Measurements from ENCODE around the gene KCTD13. TPM values are rescaled to one million over a fixed set of nuclear protein-coding genes. Genes with fewer than 3 reads are reported as not detected.

The KCTD13 gene
- total and polyA plus RNA-seq, 2 of the 8 experiments (the other 6 are each of a cell fraction or from before 2014, with no cell fraction given) = 9.2 to 10.8 TPM

DNA sequence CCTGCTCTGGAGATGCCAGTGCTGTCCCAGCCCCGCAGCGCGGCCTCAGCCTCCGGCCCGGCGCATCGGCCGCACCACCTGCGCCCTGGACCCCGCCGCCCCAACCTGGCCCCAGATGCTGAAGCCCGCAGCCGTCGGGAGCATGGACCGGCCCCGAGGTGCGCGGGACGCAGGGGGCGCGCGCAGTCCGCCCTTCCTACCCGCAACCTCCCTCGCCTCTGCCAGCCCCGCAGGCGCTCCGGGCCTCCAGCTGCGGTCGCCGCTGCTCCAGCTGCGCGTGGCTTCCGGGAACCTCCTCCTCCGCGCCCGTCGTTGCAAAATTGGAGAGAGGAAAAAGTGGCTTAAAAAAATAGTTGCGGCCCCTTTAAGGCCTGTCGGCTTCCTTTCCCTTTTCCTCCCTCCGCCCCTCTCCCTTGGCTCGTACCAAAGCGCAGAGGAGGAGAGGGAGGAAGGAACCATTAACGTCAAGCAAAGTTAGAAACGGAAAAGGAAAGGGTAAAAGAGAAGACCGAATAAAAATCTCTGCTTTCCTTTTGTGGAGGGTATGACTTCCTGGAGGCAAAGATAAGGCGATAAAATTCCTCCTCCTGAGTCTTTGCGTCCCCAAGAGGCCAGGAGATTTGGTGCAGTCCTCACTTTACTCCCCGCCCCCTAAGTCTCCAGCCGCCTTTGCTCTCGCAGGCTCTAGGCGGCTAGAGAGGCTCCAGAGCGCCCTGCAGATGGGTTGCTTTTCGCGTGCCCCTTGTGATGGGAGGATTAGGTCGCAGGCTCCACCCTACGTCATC, 63.0 kb downstream of the KCTD13 start, which contains the start of gene CDIPT (continued):
- TF ChIP-seq, protein P1, sequence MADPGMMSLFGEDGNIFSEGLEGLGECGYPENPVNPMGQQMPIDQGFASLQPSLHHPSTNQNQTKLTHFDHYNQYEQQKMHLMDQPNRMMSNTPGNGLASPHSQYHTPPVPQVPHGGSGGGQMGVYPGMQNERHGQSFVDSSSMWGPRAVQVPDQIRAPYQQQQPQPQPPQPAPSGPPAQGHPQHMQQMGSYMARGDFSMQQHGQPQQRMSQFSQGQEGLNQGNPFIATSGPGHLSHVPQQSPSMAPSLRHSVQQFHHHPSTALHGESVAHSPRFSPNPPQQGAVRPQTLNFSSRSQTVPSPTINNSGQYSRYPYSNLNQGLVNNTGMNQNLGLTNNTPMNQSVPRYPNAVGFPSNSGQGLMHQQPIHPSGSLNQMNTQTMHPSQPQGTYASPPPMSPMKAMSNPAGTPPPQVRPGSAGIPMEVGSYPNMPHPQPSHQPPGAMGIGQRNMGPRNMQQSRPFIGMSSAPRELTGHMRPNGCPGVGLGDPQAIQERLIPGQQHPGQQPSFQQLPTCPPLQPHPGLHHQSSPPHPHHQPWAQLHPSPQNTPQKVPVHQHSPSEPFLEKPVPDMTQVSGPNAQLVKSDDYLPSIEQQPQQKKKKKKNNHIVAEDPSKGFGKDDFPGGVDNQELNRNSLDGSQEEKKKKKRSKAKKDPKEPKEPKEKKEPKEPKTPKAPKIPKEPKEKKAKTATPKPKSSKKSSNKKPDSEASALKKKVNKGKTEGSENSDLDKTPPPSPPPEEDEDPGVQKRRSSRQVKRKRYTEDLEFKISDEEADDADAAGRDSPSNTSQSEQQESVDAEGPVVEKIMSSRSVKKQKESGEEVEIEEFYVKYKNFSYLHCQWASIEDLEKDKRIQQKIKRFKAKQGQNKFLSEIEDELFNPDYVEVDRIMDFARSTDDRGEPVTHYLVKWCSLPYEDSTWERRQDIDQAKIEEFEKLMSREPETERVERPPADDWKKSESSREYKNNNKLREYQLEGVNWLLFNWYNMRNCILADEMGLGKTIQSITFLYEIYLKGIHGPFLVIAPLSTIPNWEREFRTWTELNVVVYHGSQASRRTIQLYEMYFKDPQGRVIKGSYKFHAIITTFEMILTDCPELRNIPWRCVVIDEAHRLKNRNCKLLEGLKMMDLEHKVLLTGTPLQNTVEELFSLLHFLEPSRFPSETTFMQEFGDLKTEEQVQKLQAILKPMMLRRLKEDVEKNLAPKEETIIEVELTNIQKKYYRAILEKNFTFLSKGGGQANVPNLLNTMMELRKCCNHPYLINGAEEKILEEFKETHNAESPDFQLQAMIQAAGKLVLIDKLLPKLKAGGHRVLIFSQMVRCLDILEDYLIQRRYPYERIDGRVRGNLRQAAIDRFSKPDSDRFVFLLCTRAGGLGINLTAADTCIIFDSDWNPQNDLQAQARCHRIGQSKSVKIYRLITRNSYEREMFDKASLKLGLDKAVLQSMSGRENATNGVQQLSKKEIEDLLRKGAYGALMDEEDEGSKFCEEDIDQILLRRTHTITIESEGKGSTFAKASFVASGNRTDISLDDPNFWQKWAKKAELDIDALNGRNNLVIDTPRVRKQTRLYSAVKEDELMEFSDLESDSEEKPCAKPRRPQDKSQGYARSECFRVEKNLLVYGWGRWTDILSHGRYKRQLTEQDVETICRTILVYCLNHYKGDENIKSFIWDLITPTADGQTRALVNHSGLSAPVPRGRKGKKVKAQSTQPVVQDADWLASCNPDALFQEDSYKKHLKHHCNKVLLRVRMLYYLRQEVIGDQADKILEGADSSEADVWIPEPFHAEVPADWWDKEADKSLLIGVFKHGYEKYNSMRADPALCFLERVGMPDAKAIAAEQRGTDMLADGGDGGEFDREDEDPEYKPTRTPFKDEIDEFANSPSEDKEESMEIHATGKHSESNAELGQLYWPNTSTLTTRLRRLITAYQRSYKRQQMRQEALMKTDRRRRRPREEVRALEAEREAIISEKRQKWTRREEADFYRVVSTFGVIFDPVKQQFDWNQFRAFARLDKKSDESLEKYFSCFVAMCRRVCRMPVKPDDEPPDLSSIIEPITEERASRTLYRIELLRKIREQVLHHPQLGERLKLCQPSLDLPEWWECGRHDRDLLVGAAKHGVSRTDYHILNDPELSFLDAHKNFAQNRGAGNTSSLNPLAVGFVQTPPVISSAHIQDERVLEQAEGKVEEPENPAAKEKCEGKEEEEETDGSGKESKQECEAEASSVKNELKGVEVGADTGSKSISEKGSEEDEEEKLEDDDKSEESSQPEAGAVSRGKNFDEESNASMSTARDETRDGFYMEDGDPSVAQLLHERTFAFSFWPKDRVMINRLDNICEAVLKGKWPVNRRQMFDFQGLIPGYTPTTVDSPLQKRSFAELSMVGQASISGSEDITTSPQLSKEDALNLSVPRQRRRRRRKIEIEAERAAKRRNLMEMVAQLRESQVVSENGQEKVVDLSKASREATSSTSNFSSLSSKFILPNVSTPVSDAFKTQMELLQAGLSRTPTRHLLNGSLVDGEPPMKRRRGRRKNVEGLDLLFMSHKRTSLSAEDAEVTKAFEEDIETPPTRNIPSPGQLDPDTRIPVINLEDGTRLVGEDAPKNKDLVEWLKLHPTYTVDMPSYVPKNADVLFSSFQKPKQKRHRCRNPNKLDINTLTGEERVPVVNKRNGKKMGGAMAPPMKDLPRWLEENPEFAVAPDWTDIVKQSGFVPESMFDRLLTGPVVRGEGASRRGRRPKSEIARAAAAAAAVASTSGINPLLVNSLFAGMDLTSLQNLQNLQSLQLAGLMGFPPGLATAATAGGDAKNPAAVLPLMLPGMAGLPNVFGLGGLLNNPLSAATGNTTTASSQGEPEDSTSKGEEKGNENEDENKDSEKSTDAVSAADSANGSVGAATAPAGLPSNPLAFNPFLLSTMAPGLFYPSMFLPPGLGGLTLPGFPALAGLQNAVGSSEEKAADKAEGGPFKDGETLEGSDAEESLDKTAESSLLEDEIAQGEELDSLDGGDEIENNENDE (IDR thresholded peaks at IDR 0.05; ENCODE audit: insufficient replicate concordance, low read length) = no peak
- TF ChIP-seq JUND (IDR thresholded peaks at IDR 0.05; ENCODE audit: low read length) (peak; percentile 99), CEBPB (IDR thresholded peaks at IDR 0.05; ENCODE audit: low read depth, low read length) (0 out of 2 replicates have a peak, but pooled peaks have one; percentile 33), SIX5 (IDR thresholded peaks at IDR 0.05; ENCODE audit: low read depth, low read length) (peak; percentile 57), PHF8 (conservative IDR thresholded peaks at IDR 0.05; ENCODE audit: low read depth, low read length) (no peak; the same call in 1 of the 2 replicates), SUZ12 (IDR thresholded peaks at IDR 0.05; ENCODE audit: low read length) (no peak), CHD2 (IDR thresholded peaks at IDR 0.05; ENCODE audit: low read length) (0 out of 2 replicates have a peak, but pooled peaks have one; percentile 37), POLR2A (IDR thresholded peaks at IDR 0.05; ENCODE audit: control extremely low read depth in 1 of 2, low read depth in 2 of 2, low read length in 2 of 2) (peak in 1 of 2 experiments; percentile 55; a peak in 1 of 3 replicates), TEAD4 (IDR thresholded peaks at IDR 0.05; ENCODE audit: low read depth, low read length) (0 out of 2 replicates have a peak, but pooled peaks have one; percentile 22), NRF1 (IDR thresholded peaks at IDR 0.05; ENCODE audit: low read depth, low read length) (no peak), KDM4A (IDR thresholded peaks at IDR 0.05; ENCODE audit: low read depth, low read length, severe bottlenecking) (peak; percentile 46)

All from H1 (cell line).